ENCODE results near the gene LRRC43. TPM values are rescaled to one million over a fixed set of nuclear protein-coding genes. Genes with fewer than 3 reads are reported as not detected.
A peak's percentile ranks its signal among the peaks of the same experiment; 100 is the strongest.

Gene LRRC43
- total RNA-seq, 1 experiment from 2014 or later, result 0.22 TPM

GRCh38 chr12:122185079-122185478 is 2.2 kb downstream of the LRRC43 start:
- no peaks in the 10 kb centered on the region for H3K36me3 Mint-ChIP-seq
- ChIA-PET POLR2A (interaction anchor here (0.6 kb wide), 1 partner anchor 64 kb away, joined by 3 read pairs; no protein-coding TSS in a partner anchor), CTCF (no interaction called here)
- no peak for DNase-seq (ENCODE audit: low spot score)
- no peak for ATAC-seq
- no peak overlapping the region for H3K4me3 Mint-ChIP-seq
- peaks cover 17% of the 10 kb centered on the region for H3K27me3 Mint-ChIP-seq (ENCODE audit: low read depth)
- H3K9me3 Mint-ChIP-seq, result no peaks in the 10 kb centered on the region
- peaks cover 3% of the 10 kb centered on the region; the same call in 1 of the 2 replicates for H3K4me1 Mint-ChIP-seq
- H3K27ac Mint-ChIP-seq, result no peak overlapping the region
- TF ChIP-seq ZNF121 (CRISPR knock-in tag; IDR thresholded peaks at IDR 0.05) (peak; percentile 85), ZBTB43 (CRISPR knock-in tag; IDR thresholded peaks at IDR 0.05) (no peak), CTCF (IDR thresholded peaks at IDR 0.05) (no peak), TEAD1 (CRISPR knock-in tag; IDR thresholded peaks at IDR 0.05) (no peak), ZNF232 (CRISPR knock-in tag; IDR thresholded peaks at IDR 0.05) (no peak)
- TF ChIP-seq, protein P1, sequence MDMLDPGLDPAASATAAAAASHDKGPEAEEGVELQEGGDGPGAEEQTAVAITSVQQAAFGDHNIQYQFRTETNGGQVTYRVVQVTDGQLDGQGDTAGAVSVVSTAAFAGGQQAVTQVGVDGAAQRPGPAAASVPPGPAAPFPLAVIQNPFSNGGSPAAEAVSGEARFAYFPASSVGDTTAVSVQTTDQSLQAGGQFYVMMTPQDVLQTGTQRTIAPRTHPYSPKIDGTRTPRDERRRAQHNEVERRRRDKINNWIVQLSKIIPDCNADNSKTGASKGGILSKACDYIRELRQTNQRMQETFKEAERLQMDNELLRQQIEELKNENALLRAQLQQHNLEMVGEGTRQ (CRISPR knock-in tag; IDR thresholded peaks at IDR 0.05), result no peak

DNA sequence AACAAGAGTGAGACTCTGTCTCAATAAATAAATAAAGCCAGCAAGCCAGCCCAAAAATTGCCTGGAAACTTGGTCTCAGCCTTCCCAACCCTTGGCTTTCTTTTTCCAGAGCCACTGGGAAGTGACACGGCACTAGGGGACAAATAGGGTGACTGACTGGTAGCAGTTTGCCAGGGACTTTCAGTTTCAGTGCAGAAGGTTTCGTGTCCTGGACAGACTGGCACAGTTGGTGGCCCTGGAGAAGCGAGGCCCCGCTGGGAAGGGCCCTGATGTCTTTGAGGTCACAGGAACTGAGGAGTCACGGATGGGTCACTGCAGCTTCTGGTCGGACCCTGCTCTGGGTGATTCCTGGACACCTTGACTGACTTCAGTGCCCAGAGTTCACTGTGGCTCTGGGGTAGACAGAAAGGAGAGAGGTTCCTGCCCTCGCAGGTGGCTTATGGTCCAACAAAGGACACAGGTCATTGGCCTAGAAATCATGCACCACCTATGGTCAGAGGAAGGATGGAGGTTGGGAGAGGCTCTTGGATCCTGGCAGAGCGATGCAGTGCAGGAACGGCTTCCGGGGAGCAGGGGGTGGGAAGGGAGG is 2.7 kb downstream of the LRRC43 start:
- H3K4me1 Mint-ChIP-seq, result peaks cover 3% of the 10 kb centered on the region; the same call in 1 of the 2 replicates
- no peak for DNase-seq (ENCODE audit: low spot score)
- H3K4me3 Mint-ChIP-seq, result no peak overlapping the region
- POLR2A ChIA-PET, result no interaction called here
- no peak for TF ChIP-seq ETV6 (CRISPR knock-in tag; IDR thresholded peaks at IDR 0.05)
- no peak for TF ChIP-seq CREM (CRISPR knock-in tag; IDR thresholded peaks at IDR 0.05)
- TF ChIP-seq STAT6 (CRISPR knock-in tag; conservative IDR thresholded peaks at IDR 0.05; ENCODE audit: low read depth), result no peak
- TF ChIP-seq ZNF317 (CRISPR knock-in tag; IDR thresholded peaks at IDR 0.05; ENCODE audit: borderline replicate concordance, low read depth), result no peak
- TF ChIP-seq RELA (CRISPR knock-in tag; IDR thresholded peaks at IDR 0.05; ENCODE audit: borderline replicate concordance), result no peak
- no peak for TF ChIP-seq IRF1 (CRISPR knock-in tag; IDR thresholded peaks at IDR 0.05)
- TF ChIP-seq NFYB (CRISPR knock-in tag; conservative IDR thresholded peaks at IDR 0.05; ENCODE audit: low read depth), result no peak
- TF ChIP-seq ZBTB21 (CRISPR knock-in tag; IDR thresholded peaks at IDR 0.05; ENCODE audit: borderline replicate concordance), result no peak
- no peak for TF ChIP-seq NFATC4 (CRISPR knock-in tag; IDR thresholded peaks at IDR 0.05)
- no peak for TF ChIP-seq NR2C2 (CRISPR knock-in tag; IDR thresholded peaks at IDR 0.05)
- TF ChIP-seq ZNF281 (CRISPR knock-in tag; IDR thresholded peaks at IDR 0.05), result no peak
- no peak for TF ChIP-seq IRF2 (CRISPR knock-in tag; IDR thresholded peaks at IDR 0.05; ENCODE audit: borderline replicate concordance, low read depth)
- CTCF ChIA-PET, result no interaction called here
- no peaks in the 10 kb centered on the region for H3K9me3 Mint-ChIP-seq
- peaks cover 17% of the 10 kb centered on the region for H3K27me3 Mint-ChIP-seq (ENCODE audit: low read depth)
- H3K27ac Mint-ChIP-seq, result no peak overlapping the region
- ATAC-seq, result no peak
- H3K36me3 Mint-ChIP-seq, result no peaks in the 10 kb centered on the region
